T-helper 2 cell treated with Interferon-gamma antibody and Interleukin-4, amounts not matched to agents 5 μg/mL and 100 μg/mL, for 36 hours (primary cell): ENCODE results near the gene GGN.
"Not testable (repeated sequence)": the region's sequence is repeated elsewhere in the genome, so short reads cannot be mapped to it uniquely, and the experiment has no call there.

Experiments
- DNase-seq: peaks from one replicate; pipeline ENCODE4 v3.0.0; 2021; ENCODE audit warnings: low spot score
- H3K27ac Mint-ChIP-seq: one replicate; pipeline ENCODE4 v1.8.0; 2021; ENCODE audit warnings: mild to moderate bottlenecking, mixed read lengths
- H3K27me3 Mint-ChIP-seq: one replicate; pipeline ENCODE4 v1.8.0; 2021; ENCODE audit warnings: low read depth, mixed read lengths
- H3K36me3 Mint-ChIP-seq: one replicate; pipeline ENCODE4 v1.8.0; 2021; ENCODE audit warnings: low read depth, mixed read lengths
- H3K4me1 Mint-ChIP-seq: one replicate; pipeline ENCODE4 v1.8.0; 2021; ENCODE audit warnings: low read depth, mixed read lengths
- H3K4me3 Mint-ChIP-seq: one replicate; pipeline ENCODE4 v1.8.0; 2022; ENCODE audit warnings: mild to moderate bottlenecking, moderate library complexity, mixed read lengths
- H3K9me3 Mint-ChIP-seq: one replicate; pipeline ENCODE4 v1.8.0; 2021; ENCODE audit warnings: mixed read lengths

Gene GGN

DNA sequence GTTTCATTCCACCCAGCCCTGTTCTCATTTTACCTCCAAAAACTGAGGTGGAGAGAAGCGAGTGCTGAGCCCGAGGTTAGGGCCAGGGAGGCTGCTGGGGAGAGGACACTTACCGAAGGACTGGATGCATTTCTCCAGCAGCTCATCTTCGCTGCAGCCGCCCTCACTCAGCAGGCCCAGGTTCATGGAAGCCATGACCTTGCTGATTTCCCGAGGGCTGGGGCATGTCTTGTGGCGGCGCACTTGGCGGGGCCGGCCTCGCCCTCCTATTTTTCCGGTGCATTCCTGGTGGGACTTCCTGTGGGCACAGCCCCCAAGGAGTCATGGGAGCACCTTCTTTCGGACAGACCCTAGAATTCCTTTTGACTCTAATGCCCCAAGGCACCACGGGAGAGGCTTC is 34.0 kb upstream of the GGN start:
- DNase-seq: no peak
- Mint-ChIP-seq H3K4me1 (peaks cover 26% of the 10 kb centered on the region), H3K27me3 (no peaks in the 10 kb centered on the region), H3K4me3 (no peak overlapping the region), H3K9me3 (no peaks in the 10 kb centered on the region), H3K36me3 (peaks cover 2% of the 10 kb centered on the region), H3K27ac (no peak overlapping the region)

DNA sequence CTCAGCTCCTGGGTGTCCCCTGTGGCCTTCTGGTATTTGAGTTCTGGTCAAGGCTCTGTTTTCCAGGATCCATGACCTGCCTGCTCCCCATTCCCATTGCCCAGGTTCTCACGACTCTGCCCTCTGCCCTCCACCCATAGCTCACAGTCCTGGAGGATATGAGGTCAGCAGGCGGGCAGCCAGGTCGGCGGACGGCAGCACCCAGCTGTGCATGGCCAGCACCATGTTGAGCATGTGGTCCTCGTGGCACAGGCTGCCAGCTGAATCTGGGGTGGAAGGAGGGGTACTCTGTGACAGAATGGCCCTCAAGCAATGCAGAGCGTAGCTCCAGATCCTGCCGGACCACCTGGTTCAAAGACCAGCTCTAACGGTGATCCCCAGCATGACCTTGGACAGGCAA is 33.1 kb upstream of the GGN start:
- no peak for DNase-seq
- no peak overlapping the region for H3K27ac Mint-ChIP-seq
- H3K27me3 Mint-ChIP-seq: no peaks in the 10 kb centered on the region
- H3K9me3 Mint-ChIP-seq: no peaks in the 10 kb centered on the region
- peaks cover 2% of the 10 kb centered on the region for H3K36me3 Mint-ChIP-seq
- no peak overlapping the region for H3K4me3 Mint-ChIP-seq
- H3K4me1 Mint-ChIP-seq: peaks cover 25% of the 10 kb centered on the region

DNA sequence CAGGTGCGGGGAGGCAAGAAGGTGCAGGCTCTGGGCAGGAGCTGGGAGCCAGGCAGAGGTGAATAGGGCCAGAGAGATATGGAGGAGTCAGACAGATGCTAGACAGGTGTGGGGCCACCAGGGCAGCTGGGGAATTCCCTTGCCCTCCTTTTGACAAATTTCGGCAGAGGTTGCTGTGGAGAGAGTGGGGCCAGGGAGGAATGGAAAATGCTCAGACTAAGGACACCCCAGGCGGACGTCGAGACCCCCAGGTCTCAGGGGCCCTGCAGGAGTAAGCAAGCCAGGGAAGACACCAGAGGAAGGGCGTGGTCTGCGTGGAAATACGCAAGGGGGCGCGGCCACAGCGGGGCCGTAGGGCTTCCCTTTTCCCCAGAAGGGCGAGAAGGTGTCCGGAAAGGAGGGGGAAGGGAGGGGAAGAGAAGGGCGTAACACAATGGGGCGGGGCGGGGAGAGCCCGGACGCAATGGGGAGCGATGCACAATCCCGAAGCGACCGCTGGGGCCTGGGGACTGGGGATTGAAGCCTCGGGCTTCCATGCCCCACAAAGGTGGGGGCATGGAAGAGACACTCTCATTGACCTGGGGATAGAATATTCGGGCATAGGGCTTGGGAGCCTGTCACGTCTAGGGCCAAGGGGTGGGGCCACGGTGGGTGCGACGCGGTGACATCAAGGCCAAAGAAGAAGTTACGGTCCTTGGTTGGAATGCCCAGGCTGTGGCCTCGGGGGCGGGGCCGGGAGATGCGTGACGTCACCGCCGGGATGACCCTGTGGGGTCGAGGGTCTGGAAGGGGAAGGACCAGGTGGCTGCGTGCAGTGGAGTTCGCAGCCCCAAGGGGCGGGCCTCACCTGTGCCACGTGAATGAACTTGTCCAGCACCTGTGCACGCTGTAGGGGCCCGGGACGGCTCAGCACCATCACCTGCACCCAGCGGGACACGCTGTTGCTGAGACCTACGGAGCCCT is 30.0 kb upstream of the GGN start:
- H3K27me3 Mint-ChIP-seq: no peaks in the 10 kb centered on the region
- peak overlapping the region; percentile 79 for H3K27ac Mint-ChIP-seq
- peaks cover 22% of the 10 kb centered on the region for H3K4me1 Mint-ChIP-seq
- no peaks in the 10 kb centered on the region for H3K9me3 Mint-ChIP-seq
- peak; percentile 63 for DNase-seq
- peaks cover 2% of the 10 kb centered on the region for H3K36me3 Mint-ChIP-seq
- peak overlapping the region; percentile 87 for H3K4me3 Mint-ChIP-seq

DNA sequence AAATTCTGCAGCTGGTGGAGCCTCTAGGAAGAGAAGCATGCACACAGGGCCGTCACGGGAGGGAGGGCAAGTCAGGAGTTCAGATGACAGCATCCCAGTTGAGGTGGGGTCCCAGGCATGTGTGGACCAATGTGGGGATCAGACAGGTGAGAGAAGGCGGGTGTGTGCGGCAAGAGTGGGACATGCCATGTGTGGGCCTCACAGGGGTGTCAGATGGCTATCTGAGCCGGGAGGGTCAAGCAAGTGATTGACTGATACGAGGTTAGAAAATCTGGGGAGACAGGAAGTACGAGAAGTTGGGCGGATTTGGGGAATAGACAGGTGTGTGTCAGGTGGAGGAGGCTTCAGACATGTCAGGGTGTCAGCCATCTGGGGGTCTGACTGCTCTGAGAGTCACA is 29.3 kb upstream of the GGN start:
- H3K4me1 Mint-ChIP-seq: peaks cover 22% of the 10 kb centered on the region
- H3K36me3 Mint-ChIP-seq: peaks cover 2% of the 10 kb centered on the region
- peak overlapping the region; percentile 79 for H3K27ac Mint-ChIP-seq
- no peaks in the 10 kb centered on the region for H3K9me3 Mint-ChIP-seq
- peak overlapping the region; percentile 87 for H3K4me3 Mint-ChIP-seq
- H3K27me3 Mint-ChIP-seq: no peaks in the 10 kb centered on the region
- no peak for DNase-seq

DNA sequence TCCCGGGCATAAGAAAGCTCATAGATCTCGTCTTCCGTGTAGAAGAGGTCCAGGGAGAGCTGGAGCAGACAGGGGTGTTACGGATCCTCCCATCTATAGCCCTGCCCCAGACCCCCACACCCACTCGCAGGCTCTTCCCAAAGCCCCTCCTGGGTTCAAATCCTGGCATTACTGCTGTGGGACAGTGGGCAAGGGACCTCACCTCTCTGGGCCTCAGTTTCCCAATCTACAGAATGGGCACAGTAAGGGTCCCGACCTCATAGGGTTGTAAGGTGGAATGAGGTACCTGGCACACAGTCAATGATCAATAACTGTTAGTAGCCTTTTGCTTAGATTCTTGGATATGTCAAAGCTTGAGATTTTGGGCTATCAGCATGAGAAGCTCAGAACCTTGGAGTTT is 25.6 kb upstream of the GGN start:
- Mint-ChIP-seq H3K4me1 (peaks cover 19% of the 10 kb centered on the region), H3K36me3 (peaks cover 9% of the 10 kb centered on the region), H3K27ac (no peak overlapping the region), H3K9me3 (no peaks in the 10 kb centered on the region), H3K27me3 (no peaks in the 10 kb centered on the region), H3K4me3 (no peak overlapping the region)
- DNase-seq: no peak

DNA sequence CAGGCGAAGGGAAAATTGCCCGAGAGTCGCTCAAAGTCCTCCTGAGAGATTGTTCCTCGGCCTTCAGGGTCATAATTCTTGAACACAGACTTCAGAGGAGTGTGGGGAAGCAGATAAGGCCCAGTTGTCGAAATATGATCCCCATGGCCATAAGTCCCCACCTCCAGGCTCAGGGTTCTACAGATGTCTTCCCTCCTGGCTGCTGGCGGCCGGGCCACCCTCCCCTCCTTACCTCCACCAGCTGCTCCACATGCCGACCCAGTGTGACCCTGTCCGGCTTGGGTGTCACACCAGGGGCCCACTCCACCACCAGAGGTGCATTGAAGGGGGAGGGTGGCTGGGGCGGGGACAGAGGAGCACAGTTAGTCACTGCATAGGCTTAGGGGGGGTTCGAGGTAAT is 25.1 kb upstream of the GGN start:
- Mint-ChIP-seq H3K4me1 (peaks cover 16% of the 10 kb centered on the region), H3K4me3 (no peak overlapping the region), H3K36me3 (peaks cover 9% of the 10 kb centered on the region), H3K27me3 (no peaks in the 10 kb centered on the region), H3K9me3 (no peaks in the 10 kb centered on the region), H3K27ac (no peak overlapping the region)
- DNase-seq: no peak

DNA sequence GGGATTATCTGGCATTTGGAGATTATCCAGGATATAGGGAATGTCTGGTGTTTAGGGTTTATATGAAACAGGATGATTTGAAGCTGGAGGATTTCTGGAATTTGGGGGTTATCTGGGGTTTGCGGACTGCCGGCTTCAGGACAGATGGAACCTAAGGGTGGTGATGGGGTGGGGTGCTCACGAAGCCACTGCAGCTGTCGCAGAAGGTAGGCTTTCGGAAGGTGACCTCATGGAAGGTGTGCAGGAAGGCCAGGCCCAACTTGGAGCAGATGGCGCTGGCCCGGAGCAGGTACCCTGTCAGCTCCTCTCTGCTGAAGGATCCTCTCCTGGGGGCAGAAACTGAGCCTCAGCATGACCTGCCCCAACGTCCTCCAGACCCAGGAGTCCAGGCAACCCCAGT is 24.7 kb upstream of the GGN start:
- Mint-ChIP-seq H3K4me3 (no peak overlapping the region), H3K9me3 (no peaks in the 10 kb centered on the region), H3K27ac (no peak overlapping the region), H3K36me3 (peaks cover 9% of the 10 kb centered on the region), H3K27me3 (no peaks in the 10 kb centered on the region), H3K4me1 (peaks cover 11% of the 10 kb centered on the region)
- no peak for DNase-seq

DNA sequence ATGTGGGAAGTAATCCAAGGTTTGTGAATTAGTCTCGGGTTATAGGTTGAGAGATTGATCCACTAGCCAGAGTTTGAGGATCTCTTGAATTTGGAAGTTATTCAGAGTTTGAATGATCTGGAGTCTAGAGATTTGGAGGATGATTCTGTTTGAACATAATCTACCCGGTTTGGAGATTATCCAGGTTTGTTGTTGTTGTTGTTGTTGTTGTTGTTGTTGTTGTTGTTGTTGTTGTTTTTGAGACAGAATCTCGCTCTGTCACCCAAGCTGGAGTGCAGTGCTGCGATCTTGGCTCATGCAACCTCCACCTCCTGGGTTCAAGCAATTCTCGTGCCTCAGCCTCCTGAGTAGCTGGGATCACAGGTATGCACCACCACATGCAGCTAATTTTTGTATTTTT is 24.1 kb upstream of the GGN start:
- not testable (repeated sequence) for H3K9me3 Mint-ChIP-seq, DNase-seq, H3K4me1 Mint-ChIP-seq, H3K27me3 Mint-ChIP-seq, H3K27ac Mint-ChIP-seq, H3K4me3 Mint-ChIP-seq
- H3K36me3 Mint-ChIP-seq: peaks cover 14% of the 10 kb centered on the region

DNA sequence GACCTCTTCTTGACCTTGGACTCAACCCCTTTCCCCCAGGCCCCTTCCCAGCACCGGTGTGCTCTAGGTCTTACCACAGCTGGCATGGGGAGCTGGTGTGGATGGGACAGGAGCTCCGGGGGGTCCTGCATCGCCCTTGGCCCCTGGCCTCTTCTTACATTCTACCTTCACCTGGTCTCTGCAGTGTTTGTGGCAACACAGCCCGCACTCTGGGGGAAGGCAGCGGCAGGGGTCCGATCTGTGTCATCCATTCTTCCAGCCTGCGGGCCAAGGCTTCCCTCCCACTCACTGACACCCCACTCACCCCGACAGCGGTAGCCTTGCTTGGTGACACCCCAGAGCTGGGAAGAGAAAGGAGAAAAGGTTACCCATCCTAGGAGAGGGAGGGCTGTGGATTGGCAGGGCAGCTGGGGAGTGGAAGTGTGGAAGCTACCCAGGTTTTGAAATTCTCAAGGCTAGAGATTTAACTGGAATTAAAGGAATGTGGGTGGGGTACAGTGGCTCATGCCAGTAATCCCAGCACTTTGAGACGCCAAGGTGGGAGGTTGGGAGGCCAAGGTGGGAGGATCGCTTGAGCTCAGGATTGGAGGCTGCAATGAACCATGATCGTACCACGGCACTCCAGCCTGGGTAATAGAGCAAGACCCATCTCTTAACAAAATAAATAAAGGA is 23.3 kb upstream of the GGN start:
- Mint-ChIP-seq H3K4me1 (no peaks in the 10 kb centered on the region), H3K4me3 (no peak overlapping the region), H3K27ac (no peak overlapping the region), H3K27me3 (no peaks in the 10 kb centered on the region), H3K36me3 (peaks cover 16% of the 10 kb centered on the region), H3K9me3 (no peaks in the 10 kb centered on the region)
- no peak for DNase-seq

DNA sequence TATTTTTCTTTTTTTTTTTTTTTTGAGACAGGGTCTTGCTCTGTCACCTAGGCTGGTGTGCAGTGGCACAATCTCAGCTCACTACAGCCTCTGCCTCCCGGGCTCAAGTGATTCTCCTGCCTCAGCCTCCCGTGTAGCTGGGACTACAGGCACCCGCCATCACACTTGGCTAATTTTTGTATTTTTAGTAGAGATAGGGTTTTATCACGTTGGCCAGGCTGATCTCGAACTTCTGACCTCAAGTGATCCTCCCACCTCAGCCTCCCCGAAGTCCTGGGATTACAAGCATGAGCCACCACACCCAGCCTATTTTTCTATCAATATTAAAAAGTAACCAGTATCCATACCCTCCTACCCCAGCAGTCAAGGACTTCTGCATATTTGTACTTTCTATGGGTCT is 22.6 kb upstream of the GGN start:
- H3K4me1 Mint-ChIP-seq, H3K4me3 Mint-ChIP-seq, H3K27ac Mint-ChIP-seq, DNase-seq, H3K9me3 Mint-ChIP-seq, H3K27me3 Mint-ChIP-seq: not testable (repeated sequence)
- peaks cover 17% of the 10 kb centered on the region for H3K36me3 Mint-ChIP-seq

DNA sequence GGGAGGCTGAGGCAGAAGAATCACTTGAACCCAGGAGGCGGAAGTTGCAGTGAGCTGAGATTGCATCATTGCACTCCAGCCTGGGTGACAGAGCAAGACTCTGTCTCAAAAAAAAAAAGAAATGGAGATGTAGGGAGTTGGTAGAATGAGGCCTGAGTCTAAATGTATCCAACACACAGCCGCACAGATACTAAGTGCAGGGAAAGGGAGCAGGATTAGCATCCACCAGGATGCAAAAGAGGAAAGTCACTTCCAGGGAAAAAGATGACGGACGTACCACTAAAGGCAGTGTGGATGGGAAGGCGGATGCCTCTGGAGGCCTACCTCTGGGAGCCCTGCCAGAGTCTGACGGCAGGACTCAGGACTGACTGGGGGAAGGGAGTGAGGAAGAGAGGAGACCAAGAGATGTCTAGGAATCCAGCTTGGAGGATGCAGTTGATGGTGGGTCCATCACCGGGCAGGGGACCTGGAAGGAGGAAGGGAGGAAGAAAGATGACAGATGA is 21.8 kb upstream of the GGN start:
- no peaks in the 10 kb centered on the region for H3K9me3 Mint-ChIP-seq
- H3K27me3 Mint-ChIP-seq: no peaks in the 10 kb centered on the region
- no peak for DNase-seq
- peaks cover under 1% of the 10 kb centered on the region for H3K4me1 Mint-ChIP-seq
- H3K36me3 Mint-ChIP-seq: peaks cover 20% of the 10 kb centered on the region
- H3K4me3 Mint-ChIP-seq: no peak overlapping the region
- peak overlapping the region; percentile 24 for H3K27ac Mint-ChIP-seq

DNA sequence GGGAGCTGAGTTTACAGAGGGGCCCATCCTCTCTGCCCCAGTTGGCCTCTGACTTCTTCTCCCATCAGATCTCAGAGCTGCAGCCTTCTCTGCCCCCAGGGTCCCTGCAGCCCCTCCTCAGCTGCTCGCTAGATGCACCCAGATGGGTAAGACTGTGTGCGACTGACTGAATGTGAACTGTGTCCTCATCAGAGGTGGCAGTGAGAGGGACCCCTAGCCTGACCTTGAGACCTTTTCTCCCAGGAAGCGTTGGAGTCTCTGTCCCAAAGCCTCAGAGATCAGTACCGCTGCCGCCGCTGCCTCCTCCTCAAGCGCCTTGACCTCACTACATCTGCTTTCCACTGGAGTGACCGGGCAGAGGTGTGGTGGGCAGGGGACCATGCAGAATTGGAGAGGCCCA is 17.4 kb upstream of the GGN start:
- Mint-ChIP-seq H3K36me3 (peaks cover 20% of the 10 kb centered on the region), H3K27ac (peak overlapping the region; percentile 49), H3K27me3 (no peaks in the 10 kb centered on the region), H3K4me3 (peak overlapping the region; percentile 89), H3K4me1 (peaks cover 10% of the 10 kb centered on the region), H3K9me3 (no peaks in the 10 kb centered on the region)
- no peak for DNase-seq

DNA sequence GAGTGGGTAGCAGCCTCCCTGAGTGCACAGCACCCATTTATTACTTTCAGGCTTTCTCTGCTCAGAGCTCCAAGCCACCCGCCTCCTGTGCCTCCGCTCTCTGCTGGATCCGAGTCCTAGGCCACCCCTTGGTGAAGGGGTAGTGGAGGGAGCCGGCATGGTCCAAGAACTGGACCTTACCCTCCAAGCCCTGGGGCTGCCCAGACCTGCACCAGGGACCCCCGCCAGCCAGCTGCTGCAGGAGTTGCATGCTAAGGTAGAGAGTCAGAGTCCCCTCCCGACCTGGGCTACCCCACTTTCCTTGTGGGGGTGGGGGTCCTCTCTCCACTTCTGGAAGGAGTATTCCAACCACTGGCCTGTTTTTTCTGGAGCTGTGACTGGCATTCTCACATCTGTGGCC is 17.0 kb upstream of the GGN start:
- Mint-ChIP-seq H3K4me3 (peak overlapping the region; percentile 89), H3K36me3 (peaks cover 20% of the 10 kb centered on the region), H3K27ac (peak overlapping the region; percentile 26), H3K27me3 (no peaks in the 10 kb centered on the region), H3K9me3 (no peaks in the 10 kb centered on the region), H3K4me1 (peaks cover 10% of the 10 kb centered on the region)
- no peak for DNase-seq

DNA sequence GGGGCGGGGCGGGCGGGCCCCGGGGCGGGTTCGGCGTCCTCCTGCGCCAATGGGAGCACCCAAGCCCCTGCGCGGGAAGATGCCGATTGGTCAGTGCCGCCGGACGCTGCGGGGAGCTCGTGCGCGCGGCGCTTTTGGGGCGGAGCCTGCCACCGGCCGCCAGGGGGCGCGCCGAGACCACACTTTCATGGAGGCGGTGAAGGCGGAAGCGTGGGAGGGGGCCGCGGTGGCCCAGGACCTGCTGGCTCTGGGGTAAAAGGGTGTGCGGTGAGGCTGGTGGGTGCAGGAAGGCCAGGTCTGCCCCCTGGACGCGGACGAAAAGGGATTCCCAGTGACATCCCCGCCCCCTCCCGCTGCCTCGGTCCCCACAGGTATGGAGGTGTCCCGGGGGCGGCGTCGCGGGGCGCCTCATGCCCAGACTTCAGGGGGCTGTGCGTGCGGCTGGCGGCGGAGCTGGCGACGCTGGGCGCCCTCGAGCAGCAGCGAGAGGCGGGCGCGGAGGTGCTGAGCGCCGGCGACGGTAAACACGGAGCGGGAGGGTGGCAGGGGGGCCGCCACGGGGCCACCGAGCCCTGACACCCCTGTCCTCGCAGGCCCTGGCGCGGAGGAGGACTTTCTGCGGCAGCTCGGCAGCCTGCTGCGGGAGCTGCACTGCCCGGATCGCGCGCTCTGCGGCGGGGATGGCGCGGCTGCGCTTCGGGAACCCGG is 15.3 kb upstream of the GGN start, which contains the start of gene FAM98C:
Gene FAM98C (plus strand): TSS at position 127 of the 708 bp plus-strand sequence. CDS start 61 bp downstream, at position 188.
- H3K9me3 Mint-ChIP-seq: no peaks in the 10 kb centered on the region
- H3K27me3 Mint-ChIP-seq: peaks cover 3% of the 10 kb centered on the region
- peak; percentile 98 for DNase-seq
- H3K4me1 Mint-ChIP-seq: peaks cover 12% of the 10 kb centered on the region
- peak within 1 kb of the TSS; percentile 89 for H3K4me3 Mint-ChIP-seq
- H3K36me3 Mint-ChIP-seq: peaks cover 11% of the 10 kb centered on the region
- H3K27ac Mint-ChIP-seq: peak within 1 kb of the TSS; percentile 97
